NOMO-1 (cell line): ENCODE measurements around the gene CDCA4.

Source experiments
- DNase-seq, 2 experiments: peaks; one replicate each; lab custom pipeline; 2025; ENCODE audit not compliant: unreplicated experiment in 2 of 2; lab: John Stamatoyannopoulos, UW

The CDCA4 gene

GRCh38 chr14:104967386-104968152, 53.3 kb downstream of the CDCA4 start:
- DNase-seq: no peak

- no peak for DNase-seq
Measured at GRCh38 chr14:104966981-104967385, 53.9 kb downstream of the CDCA4 start.

- no peak for DNase-seq
Measured at GRCh38 chr14:104966261-104966865, 54.5 kb downstream of the CDCA4 start.

- no peak for DNase-seq
Measured at GRCh38 chr14:104965561-104966231, 55.2 kb downstream of the CDCA4 start.

GRCh38 chr14:104964546-104964945, 56.3 kb downstream of the CDCA4 start:
- DNase-seq: no peak
